Nephron progenitor cell (in vitro differentiated cells): ENCODE results near the gene PLEKHD1.

Experiments used
- DNase-seq: peaks from one replicate; pipeline ENCODE4 v3.0.0; 2021
- H3K27ac Mint-ChIP-seq: 2 replicates; pipeline ENCODE4 v1.8.0; 2021; ENCODE audit warnings: mild to moderate bottlenecking, moderate library complexity, mixed read lengths
- H3K27me3 Mint-ChIP-seq: 2 replicates; pipeline ENCODE4 v1.8.0; 2021; ENCODE audit warnings: mild to moderate bottlenecking, low read depth, mixed read lengths; ENCODE audit not compliant: poor library complexity
- H3K36me3 Mint-ChIP-seq: 2 replicates; pipeline ENCODE4 v1.8.0; 2021; ENCODE audit warnings: low read depth, mixed read lengths
- H3K4me1 Mint-ChIP-seq: 2 replicates; pipeline ENCODE4 v1.8.0; 2021; ENCODE audit warnings: mixed read lengths
- H3K4me3 Mint-ChIP-seq: 2 replicates; pipeline ENCODE4 v1.8.0; 2021; ENCODE audit warnings: mild to moderate bottlenecking, moderate library complexity, mixed read lengths
- H3K9me3 Mint-ChIP-seq: 2 replicates; pipeline ENCODE4 v1.8.0; 2021; ENCODE audit warnings: mild to moderate bottlenecking, moderate library complexity, mixed read lengths
- CTCF ChIP-seq: fragments of 200-600 bp; sonication (generic); IDR thresholded peaks from 2 replicates; pipeline ENCODE4 v1.5.0; 2021; ENCODE audit warnings: antibody characterized with exemption

PLEKHD1 gene

GRCh38 chr14:69518289-69519101 lies 34.0 kb downstream of the PLEKHD1 start:
- Mint-ChIP-seq H3K27ac (peak overlapping the region; percentile 93), H3K4me3 (no peak overlapping the region), H3K9me3 (peaks cover 10% of the 10 kb centered on the region), H3K27me3 (peaks cover 16% of the 10 kb centered on the region), H3K4me1 (peaks cover 26% of the 10 kb centered on the region), H3K36me3 (no peaks in the 10 kb centered on the region)
- no peak for TF ChIP-seq CTCF
- no peak for DNase-seq

GRCh38 chr14:69519204-69520100 lies 34.9 kb downstream of the PLEKHD1 start:
- no peaks in the 10 kb centered on the region for H3K36me3 Mint-ChIP-seq
- H3K4me1 Mint-ChIP-seq, result peaks cover 26% of the 10 kb centered on the region
- H3K27me3 Mint-ChIP-seq, result peaks cover 18% of the 10 kb centered on the region
- TF ChIP-seq CTCF, result no peak
- H3K9me3 Mint-ChIP-seq, result peaks cover 10% of the 10 kb centered on the region
- H3K4me3 Mint-ChIP-seq, result no peak overlapping the region
- DNase-seq, result no peak
- H3K27ac Mint-ChIP-seq, result peak overlapping the region; percentile 93

GRCh38 chr14:69522026-69522425 lies 37.5 kb downstream of the PLEKHD1 start:
- H3K4me3 Mint-ChIP-seq, result no peak overlapping the region
- H3K4me1 Mint-ChIP-seq, result peaks cover 26% of the 10 kb centered on the region
- H3K36me3 Mint-ChIP-seq, result no peaks in the 10 kb centered on the region
- H3K9me3 Mint-ChIP-seq, result no peaks in the 10 kb centered on the region
- H3K27me3 Mint-ChIP-seq, result peaks cover 18% of the 10 kb centered on the region
- no peak for TF ChIP-seq CTCF
- H3K27ac Mint-ChIP-seq, result no peak overlapping the region
- no peak for DNase-seq

GRCh38 chr14:69525896-69526295 lies 41.4 kb downstream of the PLEKHD1 start:
- no peak for TF ChIP-seq CTCF
- Mint-ChIP-seq H3K27me3 (peaks cover 27% of the 10 kb centered on the region), H3K36me3 (no peaks in the 10 kb centered on the region), H3K9me3 (no peaks in the 10 kb centered on the region), H3K27ac (no peak overlapping the region), H3K4me3 (no peak overlapping the region), H3K4me1 (no peaks in the 10 kb centered on the region)
- DNase-seq, result no peak

GRCh38 chr14:69527635-69528034 lies 43.1 kb downstream of the PLEKHD1 start:
- Mint-ChIP-seq H3K27ac (no peak overlapping the region), H3K4me1 (no peaks in the 10 kb centered on the region), H3K9me3 (no peaks in the 10 kb centered on the region), H3K36me3 (no peaks in the 10 kb centered on the region), H3K4me3 (no peak overlapping the region), H3K27me3 (peaks cover 33% of the 10 kb centered on the region)
- TF ChIP-seq CTCF, result no peak
- no peak for DNase-seq
